Astrocyte of the spinal cord (primary cell): ENCODE measurements around the gene DRAXIN.

ENCODE experiments used
- DNase-seq: peaks from one replicate; pipeline ENCODE4 v3.0.0; 2011; ENCODE audit warnings: low read depth, low spot score
- H3K4me3 ChIP-seq: 2 replicates; pipeline ENCODE4 v1.5.1; 2011; ENCODE audit warnings: low read depth, mild to moderate bottlenecking, low read length, moderate library complexity
- in situ Hi-C: cut with HindIII; loops from 2 replicates; pipeline ENCODE4 v1.10.0; 2017; ENCODE audit warnings: low sequenced_read_pairs
- TF ChIP-seq, protein P1 (sequence below): IDR thresholded peaks from 2 replicates; pipeline ENCODE4 v1.5.1; 2012; ENCODE audit warnings: low read depth, mild to moderate bottlenecking, low read length, inconsistent platforms

DRAXIN gene

DNA sequence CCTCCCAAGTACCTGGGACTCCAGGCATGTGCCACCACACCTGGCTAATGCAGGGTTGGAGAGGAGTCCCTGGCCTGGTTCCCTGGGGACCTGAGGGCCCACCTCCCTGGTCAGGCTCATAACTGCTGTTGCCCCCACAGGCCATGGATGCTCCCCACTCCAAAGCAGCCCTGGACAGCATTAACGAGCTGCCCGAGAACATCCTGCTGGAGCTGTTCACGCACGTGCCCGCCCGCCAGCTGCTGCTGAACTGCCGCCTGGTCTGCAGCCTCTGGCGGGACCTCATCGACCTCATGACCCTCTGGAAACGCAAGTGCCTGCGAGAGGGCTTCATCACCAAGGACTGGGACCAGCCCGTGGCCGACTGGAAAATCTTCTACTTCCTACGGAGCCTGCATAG is 23.0 kb upstream of the DRAXIN start:
- no peak overlapping the region for H3K4me3 ChIP-seq
- TF ChIP-seq, protein P1, sequence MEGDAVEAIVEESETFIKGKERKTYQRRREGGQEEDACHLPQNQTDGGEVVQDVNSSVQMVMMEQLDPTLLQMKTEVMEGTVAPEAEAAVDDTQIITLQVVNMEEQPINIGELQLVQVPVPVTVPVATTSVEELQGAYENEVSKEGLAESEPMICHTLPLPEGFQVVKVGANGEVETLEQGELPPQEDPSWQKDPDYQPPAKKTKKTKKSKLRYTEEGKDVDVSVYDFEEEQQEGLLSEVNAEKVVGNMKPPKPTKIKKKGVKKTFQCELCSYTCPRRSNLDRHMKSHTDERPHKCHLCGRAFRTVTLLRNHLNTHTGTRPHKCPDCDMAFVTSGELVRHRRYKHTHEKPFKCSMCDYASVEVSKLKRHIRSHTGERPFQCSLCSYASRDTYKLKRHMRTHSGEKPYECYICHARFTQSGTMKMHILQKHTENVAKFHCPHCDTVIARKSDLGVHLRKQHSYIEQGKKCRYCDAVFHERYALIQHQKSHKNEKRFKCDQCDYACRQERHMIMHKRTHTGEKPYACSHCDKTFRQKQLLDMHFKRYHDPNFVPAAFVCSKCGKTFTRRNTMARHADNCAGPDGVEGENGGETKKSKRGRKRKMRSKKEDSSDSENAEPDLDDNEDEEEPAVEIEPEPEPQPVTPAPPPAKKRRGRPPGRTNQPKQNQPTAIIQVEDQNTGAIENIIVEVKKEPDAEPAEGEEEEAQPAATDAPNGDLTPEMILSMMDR = no peak
- no peak for DNase-seq
- in situ Hi-C loops = no loop called here

GRCh38 chr1:11670747-11671146 is 20.8 kb upstream of the DRAXIN start:
- H3K4me3 ChIP-seq = no peak overlapping the region
- no peak for DNase-seq
- in situ Hi-C loops = no loop called here
- TF ChIP-seq, protein P1 = no peak

DNA sequence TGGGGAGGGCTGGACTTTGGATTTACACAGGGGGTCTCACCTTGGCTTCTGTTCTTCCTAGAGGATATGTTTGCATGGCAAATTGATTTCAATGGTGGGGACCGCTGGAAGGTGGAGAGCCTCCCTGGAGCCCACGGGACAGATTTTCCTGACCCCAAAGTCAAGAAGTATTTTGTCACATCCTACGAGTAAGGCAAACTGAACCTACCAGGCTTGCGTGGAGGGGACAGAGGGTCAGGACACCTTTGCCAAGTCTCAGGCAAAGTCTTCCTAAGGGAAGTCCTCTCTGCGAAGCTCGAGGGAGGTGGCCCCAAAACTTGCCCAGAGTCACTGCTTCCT is 20.3 kb upstream of the DRAXIN start:
- H3K4me3 ChIP-seq = no peak overlapping the region
- TF ChIP-seq, protein P1 = no peak
- in situ Hi-C loops = no loop called here
- DNase-seq = no peak

- no peak for DNase-seq
- H3K4me3 ChIP-seq = no peak overlapping the region
- in situ Hi-C loops = no loop called here
- TF ChIP-seq, protein P1 = no peak
Observed at GRCh38 chr1:11671544-11672286, 19.8 kb upstream of the DRAXIN start.

DNA sequence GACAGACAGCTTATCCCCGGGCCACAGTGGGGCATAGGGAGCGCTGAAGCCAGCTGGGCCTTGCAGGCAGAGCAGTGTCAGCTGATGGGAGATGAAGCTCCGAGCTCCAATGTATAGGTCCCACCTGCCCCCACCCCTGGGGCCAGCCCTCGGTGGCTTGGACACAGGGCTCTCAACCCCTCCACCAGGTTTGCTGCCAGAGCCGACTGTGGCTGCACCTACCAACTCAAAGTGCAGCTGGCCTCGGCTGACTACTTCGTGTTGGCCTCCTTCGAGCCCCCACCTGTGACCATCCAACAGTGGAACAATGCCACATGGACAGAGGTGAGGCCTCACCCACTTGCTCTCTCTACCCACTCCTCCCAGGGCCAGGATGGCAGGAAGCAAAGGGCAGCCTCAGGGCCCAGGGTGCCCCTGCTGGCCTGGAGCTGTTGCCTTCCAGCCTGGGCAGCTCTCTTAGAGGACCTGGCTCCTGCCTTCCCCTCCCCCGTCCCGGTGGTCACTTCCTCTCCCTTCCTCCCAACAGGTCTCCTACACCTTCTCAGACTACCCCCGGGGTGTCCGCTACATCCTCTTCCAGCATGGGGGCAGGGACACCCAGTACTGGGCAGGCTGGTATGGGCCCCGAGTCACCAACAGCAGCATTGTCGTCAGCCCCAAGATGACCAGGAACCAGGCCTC is 18.3 kb upstream of the DRAXIN start:
- DNase-seq = no peak
- no peak overlapping the region for H3K4me3 ChIP-seq
- in situ Hi-C loops = no loop called here
- TF ChIP-seq, protein P1 = no peak

GRCh38 chr1:11674488-11674887 is 17.0 kb upstream of the DRAXIN start:
- no peak for DNase-seq
- TF ChIP-seq, protein P1 = no peak
- in situ Hi-C loops = no loop called here

More at GRCh38 chr1:11674488-11674887, 17.0 kb upstream of the DRAXIN start:
- H3K4me3 ChIP-seq = no peak overlapping the region
